ENCODE data around the gene RALBP1. TPM values are rescaled to one million over a fixed set of nuclear protein-coding genes. Genes with fewer than 3 reads are reported as not detected.

The RALBP1 gene
- total and polyA plus RNA-seq, 2 of the 8 experiments (the other 6 are each of a cell fraction or from before 2014, with no cell fraction given) = 40.3 to 67.8 TPM

DNA sequence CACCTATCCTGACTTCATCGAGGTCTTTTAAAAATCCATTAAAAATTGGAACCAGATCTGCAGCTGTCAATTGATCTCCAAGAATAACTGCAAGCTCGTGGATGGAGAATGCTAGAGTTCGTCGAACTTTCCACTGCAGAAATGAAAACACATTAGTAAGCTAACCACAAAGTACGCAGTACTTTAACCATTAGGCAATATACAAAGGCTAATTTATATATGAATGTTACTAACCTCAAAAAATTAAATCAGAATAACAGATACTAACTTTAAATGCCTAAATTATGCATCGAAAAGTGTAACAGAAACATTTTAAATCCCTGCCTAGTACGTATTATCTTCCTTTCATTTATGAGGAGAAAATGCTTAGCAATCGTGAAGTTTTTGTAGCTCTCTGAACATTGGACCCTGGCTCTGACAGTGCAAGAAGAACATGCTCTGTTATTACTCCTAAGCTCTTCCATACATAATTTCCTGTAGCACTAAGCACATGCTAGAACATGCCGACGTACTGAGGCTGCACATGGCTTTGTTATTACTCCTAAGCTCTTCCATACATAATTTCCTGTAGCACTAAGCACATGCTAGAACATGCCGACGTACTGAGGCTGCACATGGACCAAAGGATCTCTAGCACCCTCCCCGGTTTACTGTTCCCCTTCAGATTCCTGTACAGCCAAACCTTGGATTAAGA is 82.1 kb downstream of the RALBP1 start:
- H4K91ac ChIP-seq (replicated peaks; ENCODE audit: insufficient read length, low read length) = no peak overlapping the region
- WGBS, 2 experiments (ENCODE audit: extremely low coverage in 1 of 2, insufficient coverage in 1 of 2, insufficient read length in 1 of 2, insufficient replicate concordance in 2 of 2, low coverage in 1 of 2, low lambda C conversion rate in 2 of 2, missing lambda C conversion rate in 1 of 2) = 94% methylated on average over 13 of the region's 13 CpGs; no CpG with 5 or more reads in 1 of the 2 experiments
- H3K4me2 ChIP-seq (ENCODE audit: insufficient read depth in 1 of 2, low read depth in 2 of 2, low read length in 2 of 2) = no peak overlapping the region
- no peaks in the 10 kb centered on the region for H3K79me1 ChIP-seq (ENCODE audit: low read depth, low read length)
- no peaks in the 10 kb centered on the region for H3K79me2 ChIP-seq (ENCODE audit: control insufficient read depth in 1 of 2, insufficient read depth in 2 of 2, low read length in 2 of 2)
- H2AK5ac ChIP-seq (ENCODE audit: low read depth, low read length) = no peak overlapping the region
- H3K9me3 ChIP-seq (ENCODE audit: insufficient read depth in 2 of 2, low read depth in 1 of 2, low read length in 1 of 2) = peaks cover 5 to 8% of the 10 kb centered on the region in 2 experiments; a peak in 3 of 4 replicates
- no peak overlapping the region for H2BK120ac ChIP-seq (replicated peaks; ENCODE audit: low read depth, low read length)
- FAIRE-seq (no peak), DNase-seq (ENCODE audit: low read depth in 1 of 2, low spot score in 2 of 2) (no peak)
- no peak overlapping the region for H2BK5ac ChIP-seq (ENCODE audit: low read depth, low read length)
- no peak overlapping the region for H4K8ac ChIP-seq (ENCODE audit: extremely low read depth, insufficient read depth, low read length)
- H3K36me3 ChIP-seq (ENCODE audit: control insufficient read depth in 2 of 4, insufficient read depth in 4 of 4, low read length in 3 of 4) = peaks cover 12 to 74% (median 55%) of the 10 kb centered on the region in 4 experiments
- H3K27ac ChIP-seq (ENCODE audit: low read depth, low read length) = no peak overlapping the region
- no peak overlapping the region for H3K14ac ChIP-seq (ENCODE audit: insufficient read length)
- no peak overlapping the region for H2AFZ ChIP-seq (ENCODE audit: low read length)
- H2BK20ac ChIP-seq (ENCODE audit: low read length) = no peak overlapping the region
- no peaks in the 10 kb centered on the region for H4K20me1 ChIP-seq (replicated peaks in 1 of 2; ENCODE audit: control insufficient read depth in 1 of 2, insufficient read depth in 2 of 2, low read length in 2 of 2)
- no peaks in the 10 kb centered on the region for H3K23me2 ChIP-seq (ENCODE audit: low read depth, low read length)
- H3K9ac ChIP-seq (replicated peaks in 1 of 4; ENCODE audit: extremely low read depth in 1 of 4, low read depth in 3 of 4, low read length in 3 of 4) = no peak overlapping the region
- peaks cover 0 to 1% (median 0%) of the 10 kb centered on the region in 4 experiments; a peak in 2 of 7 replicates for H3K27me3 ChIP-seq (replicated peaks in 1 of 4; ENCODE audit: control insufficient read depth in 3 of 4, extremely low read depth in 1 of 4, insufficient read depth in 3 of 4, low read length in 3 of 4)
- H3K4ac ChIP-seq (replicated peaks; ENCODE audit: insufficient read length, low read depth, low read length) = no peak overlapping the region
- CTCF ChIA-PET (ENCODE audit: partially characterized antibody) = interaction anchor here (0.6 to 2.1 kb wide), 5 partner anchors 12 to 160 kb away, joined by 3 to 4 read pairs (median 4); no protein-coding TSS in a partner anchor
- H2BK12ac ChIP-seq (ENCODE audit: low read depth, low read length) = no peak overlapping the region
- no peak overlapping the region for H3K23ac ChIP-seq (ENCODE audit: insufficient read length)
- no peak overlapping the region for H4K5ac ChIP-seq (ENCODE audit: insufficient read length, low read depth, low read length)
- no peak overlapping the region for H3K4me3 ChIP-seq (ENCODE audit: extremely low read depth in 1 of 4, insufficient read depth in 2 of 4, low read depth in 3 of 4, low read length in 4 of 4)
- no peak overlapping the region for H3K56ac ChIP-seq (replicated peaks; ENCODE audit: insufficient read length, low read depth, low read length)
- no peak overlapping the region for H2BK15ac ChIP-seq (ENCODE audit: low read length)
- POLR2A ChIA-PET (ENCODE audit: partially characterized antibody) = no interaction called here
- no peak overlapping the region for H3K18ac ChIP-seq (ENCODE audit: extremely low read depth, low read length)
- no peaks in the 10 kb centered on the region for H3K4me1 ChIP-seq (replicated peaks in 1 of 4; ENCODE audit: control insufficient read depth in 3 of 4, insufficient read depth in 4 of 4, low read length in 3 of 4)
- TF ChIP-seq EGR1 (IDR thresholded peaks at IDR 0.05; ENCODE audit: borderline replicate concordance, low read depth, low read length) = no peak
- TF ChIP-seq CTCF (IDR thresholded peaks at IDR 0.05; ENCODE audit: control extremely low read depth in 1 of 3, insufficient read depth in 1 of 3, low read depth in 1 of 3, low read length in 3 of 3) = no peak
- TF ChIP-seq CREB1 (IDR thresholded peaks at IDR 0.05) = no peak
- no peak for TF ChIP-seq SAP30 (IDR thresholded peaks at IDR 0.05; ENCODE audit: insufficient read depth, insufficient replicate concordance, low read length)
- TF ChIP-seq POLR2A (IDR thresholded peaks at IDR 0.05; ENCODE audit: control extremely low read depth in 1 of 2, low read depth in 2 of 2, low read length in 2 of 2) = no peak
- TF ChIP-seq RAD21 (IDR thresholded peaks at IDR 0.05 in 1 of 2, conservative IDR thresholded peaks at IDR 0.05 in 1 of 2; ENCODE audit: low read depth in 2 of 2, low read length in 2 of 2) = no peak
- TF ChIP-seq POU5F1 (IDR thresholded peaks at IDR 0.05; ENCODE audit: low read depth, low read length) = no peak
- no peak for TF ChIP-seq EZH2 (IDR thresholded peaks at IDR 0.05; ENCODE audit: low read depth, low read length, severe bottlenecking)
- no peak for TF ChIP-seq KDM5A (IDR thresholded peaks at IDR 0.05; ENCODE audit: low read length)
- no peak for TF ChIP-seq CHD1 (IDR thresholded peaks at IDR 0.05; ENCODE audit: low read depth, low read length)

All from H1 (cell line).